Calu3 (cell line): ENCODE data around the gene ABCB8. TPM values are rescaled to one million over a fixed set of nuclear protein-coding genes. Genes with fewer than 3 reads are reported as not detected.

ENCODE experiments used
- BruUV-seq: library from RNA; stranded (reverse); fragments of 400-500 nt; replicated peaks from 2 replicates; lab custom pipeline; 2021; lab: Mats Ljungman, UMichigan
- CTCF ChIA-PET: fragments of 300-600 bp; sonication (Branson Sonifier 250); formaldehyde crosslinking; loops from one replicate; lab custom pipeline; 2022; ENCODE audit warnings: antibody characterized with exemption; lab: Charles Lee
- DNase-seq: peaks from one replicate; pipeline ENCODE4 v3.0.0; 2022
- H3K27ac Mint-ChIP-seq: one replicate; pipeline ENCODE4 v1.8.0; 2022; ENCODE audit warnings: mixed read lengths; ENCODE audit not compliant: unreplicated experiment
- H3K27me3 Mint-ChIP-seq: one replicate; pipeline ENCODE4 v1.8.0; 2022; ENCODE audit warnings: mixed read lengths; ENCODE audit not compliant: unreplicated experiment
- H3K36me3 Mint-ChIP-seq: one replicate; pipeline ENCODE4 v1.8.0; 2022; ENCODE audit warnings: mild to moderate bottlenecking, moderate library complexity, mixed read lengths; ENCODE audit not compliant: insufficient read depth, unreplicated experiment
- H3K4me1 Mint-ChIP-seq: one replicate; pipeline ENCODE4 v1.8.0; 2022; ENCODE audit warnings: mild to moderate bottlenecking, low read depth, mixed read lengths; ENCODE audit not compliant: unreplicated experiment
- H3K4me3 Mint-ChIP-seq: one replicate; pipeline ENCODE4 v1.8.0; 2022; ENCODE audit warnings: mild to moderate bottlenecking, low read depth, moderate library complexity, mixed read lengths; ENCODE audit not compliant: unreplicated experiment
- H3K9me3 Mint-ChIP-seq: one replicate; pipeline ENCODE4 v1.8.0; 2022; ENCODE audit warnings: low read depth, mixed read lengths; ENCODE audit not compliant: unreplicated experiment
- CTCF ChIP-seq: fragments of 200-600 bp; IDR thresholded peaks from one replicate; pipeline ENCODE4 v1.8.0; 2022; ENCODE audit warnings: antibody characterized with exemption; ENCODE audit not compliant: unreplicated experiment
- intact Hi-C: fragments of 100-400 bp; cut with micrococcal nuclease; formaldehyde crosslinking; loops from one replicate; pipeline ENCODE4 v1.10.0; 2022; ENCODE audit not compliant: unreplicated experiment
- total RNA-seq: library from RNA; stranded (reverse); gene quantifications from 2 replicates; pipeline ENCODE4 v1.2.3, GENCODE V29; 2022

ABCB8 gene
- total RNA-seq, 1 experiment from 2014 or later: 40.2 TPM

- no peak for TF ChIP-seq CTCF
- peaks cover 54% of the 10 kb centered on the region for H3K27me3 Mint-ChIP-seq
- no TSS peak for BruUV-seq
- no peak for DNase-seq
- intact Hi-C loops: no loop called here
- H3K9me3 Mint-ChIP-seq: no peaks in the 10 kb centered on the region
- H3K27ac Mint-ChIP-seq: no peak overlapping the region
- no peak overlapping the region for H3K4me3 Mint-ChIP-seq
- peaks cover 5% of the 10 kb centered on the region for H3K36me3 Mint-ChIP-seq
- peaks cover 26% of the 10 kb centered on the region for H3K4me1 Mint-ChIP-seq
- CTCF ChIA-PET: no interaction called here
Measured at GRCh38 chr7:151015967-151016366, 12.3 kb upstream of the ABCB8 start.

DNA sequence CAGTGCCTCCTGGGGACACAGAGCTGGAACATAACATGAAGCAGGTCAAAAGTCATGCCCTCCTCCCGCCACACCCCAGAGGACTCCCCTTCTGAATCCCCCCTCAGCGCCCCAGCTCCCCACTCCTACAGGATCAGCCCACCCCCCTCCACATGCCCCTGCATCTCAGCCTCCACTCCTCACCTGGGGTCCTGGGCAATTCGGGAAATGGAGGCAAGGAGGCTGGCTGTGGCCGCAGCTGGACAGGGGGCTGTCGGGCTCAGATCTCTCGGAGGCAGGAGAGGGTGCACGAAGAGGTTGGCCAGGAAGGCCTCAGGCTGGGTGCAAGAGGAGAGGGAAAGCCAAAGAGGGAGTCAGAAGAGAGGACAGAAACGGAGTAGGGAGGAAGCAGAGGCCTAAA is 11.7 kb upstream of the ABCB8 start:
- CTCF ChIA-PET: interaction anchor here (0.9 kb wide), 1 partner anchor 54 kb away, joined by 3 read pairs; no protein-coding TSS in a partner anchor
- Mint-ChIP-seq H3K27ac (no peak overlapping the region), H3K4me3 (no peak overlapping the region), H3K36me3 (peaks cover 5% of the 10 kb centered on the region), H3K9me3 (no peaks in the 10 kb centered on the region), H3K4me1 (peaks cover 26% of the 10 kb centered on the region), H3K27me3 (peaks cover 60% of the 10 kb centered on the region)
- intact Hi-C loops: no loop called here
- no TSS peak for BruUV-seq
- DNase-seq: no peak
- TF ChIP-seq CTCF: no peak

- peaks cover 64% of the 10 kb centered on the region for H3K27me3 Mint-ChIP-seq
- H3K4me3 Mint-ChIP-seq: no peak overlapping the region
- CTCF ChIA-PET: interaction anchor here (0.9 kb wide), 1 partner anchor 54 kb away, joined by 3 read pairs; no protein-coding TSS in a partner anchor
- no TSS peak for BruUV-seq
- peaks cover 26% of the 10 kb centered on the region for H3K4me1 Mint-ChIP-seq
- H3K36me3 Mint-ChIP-seq: peaks cover 5% of the 10 kb centered on the region
- DNase-seq: no peak
- intact Hi-C loops: no loop called here
- no peaks in the 10 kb centered on the region for H3K9me3 Mint-ChIP-seq
- H3K27ac Mint-ChIP-seq: no peak overlapping the region
- no peak for TF ChIP-seq CTCF
Measured at GRCh38 chr7:151016942-151017341, 11.3 kb upstream of the ABCB8 start.

DNA sequence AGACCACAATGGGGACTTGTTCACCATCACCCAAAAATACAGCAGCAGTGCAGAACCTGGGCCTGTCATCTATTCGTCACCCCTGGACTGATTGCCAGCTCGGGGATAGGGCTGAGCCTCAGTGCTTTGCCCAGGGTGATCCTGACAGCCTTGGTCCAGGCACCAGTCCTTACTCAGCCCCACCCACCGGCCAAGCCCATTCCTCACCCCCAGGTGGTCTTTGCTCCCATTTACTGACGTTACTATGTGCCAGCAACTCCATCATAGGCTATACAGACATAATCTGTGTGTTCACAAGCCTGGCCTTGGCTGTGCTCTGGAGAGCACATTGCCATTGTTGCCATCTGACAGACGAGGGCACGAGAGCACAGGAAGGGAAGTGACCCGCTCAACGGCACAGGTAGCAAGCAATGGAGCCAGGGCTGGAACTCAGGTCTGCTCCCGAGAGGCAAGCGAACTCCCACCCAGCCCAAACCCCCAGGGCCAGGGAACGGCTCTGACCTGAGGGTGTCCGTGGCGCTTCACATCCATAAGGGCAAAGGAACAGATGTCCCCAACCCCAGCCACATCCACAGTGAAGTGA is 10.8 kb upstream of the ABCB8 start:
- no peak overlapping the region for H3K27ac Mint-ChIP-seq
- H3K27me3 Mint-ChIP-seq: peaks cover 64% of the 10 kb centered on the region
- intact Hi-C loops: no loop called here
- CTCF ChIA-PET: interaction anchor here (0.9 kb wide), 1 partner anchor 55 kb away, joined by 3 read pairs; no protein-coding TSS in a partner anchor
- H3K9me3 Mint-ChIP-seq: no peaks in the 10 kb centered on the region
- H3K36me3 Mint-ChIP-seq: peaks cover 5% of the 10 kb centered on the region
- no peak for DNase-seq
- no TSS peak for BruUV-seq
- H3K4me3 Mint-ChIP-seq: peak overlapping the region; percentile 48
- H3K4me1 Mint-ChIP-seq: peaks cover 21% of the 10 kb centered on the region
- no peak for TF ChIP-seq CTCF
